Raji (cell line): ENCODE data around the gene PLPP1.

ENCODE experiments used
- POLR2A ChIP-seq: IDR thresholded peaks from 2 replicates; pipeline ENCODE4 v1.6.1; 2011; ENCODE audit warnings: low read depth, low read length, control low read depth; ENCODE audit not compliant: insufficient read depth

Gene PLPP1

DNA sequence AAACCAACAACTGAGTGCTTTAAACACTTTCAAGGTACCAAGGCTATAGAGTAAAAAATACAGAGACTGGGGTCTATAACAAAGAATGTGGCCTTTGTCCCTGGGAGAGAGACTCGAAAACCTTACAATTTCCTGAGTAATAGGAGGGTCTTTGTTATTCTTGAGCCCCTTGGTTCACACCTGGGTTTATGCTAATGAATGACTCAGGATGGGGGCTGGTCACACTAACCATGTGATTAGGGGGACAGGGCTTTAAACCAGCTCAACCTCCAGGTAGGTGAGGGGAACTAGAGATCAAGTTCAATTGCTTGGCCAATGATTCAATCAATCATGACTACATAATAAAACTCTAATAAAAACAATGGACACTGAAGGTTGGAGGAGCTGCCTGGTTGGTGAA lies 50.2 kb downstream of the PLPP1 start:
- no peak for TF ChIP-seq POLR2A

DNA sequence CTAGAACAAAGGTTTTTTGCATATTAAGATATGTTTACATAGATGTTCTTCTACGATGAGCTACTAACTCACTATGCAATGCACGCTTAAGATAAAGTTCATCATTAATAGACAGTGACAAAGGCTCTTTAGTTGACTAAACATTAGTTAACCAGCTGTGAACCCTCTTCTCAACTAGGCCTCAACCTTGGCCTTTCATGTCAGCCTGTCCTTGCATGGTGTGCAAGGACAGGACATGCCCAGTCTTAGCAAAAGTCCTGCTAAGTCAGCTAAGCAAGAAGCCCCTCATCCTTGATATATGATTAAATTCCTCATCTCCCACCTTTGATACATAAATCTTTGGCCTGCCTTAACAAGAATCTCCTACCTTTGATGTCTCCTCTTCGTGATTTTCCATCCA lies 50.9 kb downstream of the PLPP1 start:
- TF ChIP-seq POLR2A: no peak

DNA sequence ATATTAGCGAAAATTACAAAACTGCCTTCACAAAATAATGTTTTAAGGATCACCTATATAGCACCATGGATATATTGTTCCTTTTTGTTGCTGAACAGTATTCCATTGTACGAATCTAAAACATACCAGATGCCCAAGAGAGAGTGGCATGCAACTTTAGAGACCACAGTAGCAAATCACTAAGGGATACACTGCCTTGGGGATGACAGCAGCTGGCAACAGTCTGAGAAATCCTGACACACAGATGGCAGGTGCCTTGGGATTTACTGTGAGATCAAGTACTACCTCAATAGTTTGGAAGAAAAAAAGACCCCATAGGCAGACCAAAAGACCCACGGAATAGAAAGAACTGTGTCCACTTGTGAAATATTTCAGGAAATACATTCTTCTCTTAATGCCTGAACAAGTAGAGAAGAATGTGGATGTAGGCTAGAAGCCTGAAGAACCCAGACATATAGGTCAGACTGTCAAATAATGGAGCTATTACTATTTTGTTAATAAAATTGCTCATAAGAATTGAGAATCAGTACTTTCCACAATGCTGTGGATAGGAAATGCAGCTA lies 53.4 kb downstream of the PLPP1 start:
- TF ChIP-seq POLR2A: no peak

DNA sequence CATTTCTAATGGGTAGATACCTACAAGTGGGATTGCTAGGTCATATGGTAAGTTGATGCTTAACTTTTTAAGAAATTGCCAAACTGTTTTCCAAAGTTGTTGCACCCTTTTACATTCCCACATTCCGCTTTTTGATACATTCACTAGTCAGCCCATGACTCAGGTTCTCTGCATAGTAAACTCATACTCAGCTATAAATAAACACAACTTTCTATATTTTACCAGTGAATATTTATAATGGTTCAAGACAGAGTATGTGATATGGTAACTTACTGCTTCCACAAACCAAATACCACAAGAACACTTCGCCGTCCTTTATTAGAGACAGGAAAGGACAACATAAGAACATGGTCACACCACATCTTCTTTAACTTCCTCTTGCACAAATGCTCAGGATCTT lies 54.0 kb downstream of the PLPP1 start:
- no peak for TF ChIP-seq POLR2A

DNA sequence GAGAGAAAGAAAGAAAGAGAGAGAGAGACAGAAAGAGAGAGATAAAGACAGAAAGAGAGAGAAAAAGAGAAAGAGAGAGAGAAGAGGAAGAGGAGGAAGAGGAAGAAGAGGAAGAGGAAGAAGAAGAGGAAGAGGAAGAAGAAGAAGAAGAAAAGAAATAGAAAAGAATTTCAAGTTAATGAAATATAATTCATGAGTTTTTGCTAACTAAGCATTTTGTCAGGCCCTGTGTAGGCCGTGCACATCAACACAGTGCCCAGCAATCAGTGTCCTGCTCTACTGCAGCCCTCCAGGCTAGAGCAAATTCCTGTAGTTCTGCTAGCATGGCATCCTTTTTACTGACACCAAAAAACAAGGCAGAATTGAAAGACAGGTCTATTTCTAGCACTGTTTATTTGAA lies 62.1 kb downstream of the PLPP1 start:
- TF ChIP-seq POLR2A: no peak

DNA sequence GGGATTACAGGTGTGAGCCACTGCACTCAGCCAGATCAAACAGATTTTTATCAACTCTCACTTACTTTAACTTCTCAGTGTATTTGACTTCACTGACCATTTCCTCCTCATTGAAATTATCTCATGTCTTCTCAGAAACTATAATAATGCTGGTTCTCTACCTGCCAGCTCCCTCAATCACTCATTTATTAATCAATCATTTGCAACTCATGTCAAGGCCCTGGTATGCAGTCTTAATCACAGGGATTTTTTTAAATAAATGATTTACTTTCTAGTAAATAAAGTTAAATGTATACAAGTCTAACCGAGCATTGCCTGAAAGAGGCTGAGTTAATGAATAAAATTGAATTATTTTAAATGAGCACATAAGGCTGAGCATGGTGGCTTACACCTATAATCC lies 63.3 kb downstream of the PLPP1 start:
- TF ChIP-seq POLR2A: no peak

DNA sequence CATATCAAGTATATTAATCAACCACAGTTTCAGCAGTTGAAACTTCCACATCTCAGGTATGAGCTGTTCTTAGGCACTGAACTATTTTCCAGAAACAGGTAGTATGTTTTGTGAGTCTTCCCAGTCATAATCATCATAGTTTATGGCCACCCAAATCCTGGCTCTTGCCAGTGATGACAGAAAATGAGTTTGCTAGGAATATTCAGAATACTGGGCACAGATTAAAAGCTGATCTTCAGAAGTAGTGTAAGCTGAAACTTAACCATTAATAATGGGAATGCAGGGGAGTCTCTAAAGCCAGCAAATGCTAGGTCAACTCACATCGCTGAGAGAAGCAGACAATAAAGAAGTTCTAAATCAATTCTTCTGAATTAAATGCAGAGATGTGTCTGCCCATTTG lies 64.5 kb downstream of the PLPP1 start:
- no peak for TF ChIP-seq POLR2A

DNA sequence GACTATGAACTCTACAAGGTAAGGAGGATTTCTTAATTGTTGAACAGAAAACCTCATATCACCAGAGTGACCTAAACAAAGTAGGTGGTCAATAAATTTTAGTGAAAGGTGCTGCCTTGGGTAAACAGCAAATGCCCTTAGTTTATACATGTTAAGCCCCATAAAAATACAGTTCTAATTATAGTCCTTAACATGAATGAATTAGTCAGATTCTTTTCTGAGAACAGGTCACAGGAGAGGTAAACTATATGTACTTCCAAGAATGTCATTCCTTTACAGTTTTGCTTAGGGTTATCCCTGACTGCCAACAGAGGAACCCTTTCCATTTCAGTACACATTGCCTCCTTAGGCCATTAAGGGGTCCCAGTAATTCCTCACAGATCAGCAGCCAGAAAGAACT lies 64.9 kb downstream of the PLPP1 start:
- TF ChIP-seq POLR2A: no peak

DNA sequence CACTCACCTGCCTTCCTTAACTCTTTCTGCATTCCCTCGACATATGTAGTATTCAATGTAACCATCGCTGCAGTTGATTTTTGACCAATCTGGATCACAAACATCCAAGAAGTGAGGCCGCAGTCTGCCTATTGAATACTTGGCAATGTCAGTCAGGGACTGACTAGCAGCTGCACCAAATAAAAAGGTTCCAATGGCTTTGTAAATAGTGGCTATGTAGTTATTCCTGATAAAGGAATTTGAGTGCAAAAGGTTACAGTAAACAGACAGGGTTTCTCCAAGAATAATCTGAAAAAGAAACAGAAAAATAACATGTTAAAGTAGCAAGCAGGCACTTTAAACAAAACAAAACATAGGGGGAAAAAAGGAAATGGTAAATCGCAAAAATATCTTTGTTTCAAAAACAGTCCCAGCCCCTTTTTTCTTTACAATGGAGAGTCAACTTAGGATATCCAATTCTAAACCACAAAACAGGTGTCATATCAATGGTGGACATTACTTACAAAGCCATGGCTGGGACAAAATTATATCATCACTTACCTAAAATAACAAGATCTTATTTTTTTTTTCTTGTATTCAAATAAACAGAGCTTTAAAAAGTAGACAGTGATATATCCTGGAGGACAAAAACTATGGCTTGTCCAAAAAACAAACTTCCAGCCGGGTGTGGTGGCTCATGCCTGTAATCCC lies 66.8 kb downstream of the PLPP1 start:
- no peak for TF ChIP-seq POLR2A

DNA sequence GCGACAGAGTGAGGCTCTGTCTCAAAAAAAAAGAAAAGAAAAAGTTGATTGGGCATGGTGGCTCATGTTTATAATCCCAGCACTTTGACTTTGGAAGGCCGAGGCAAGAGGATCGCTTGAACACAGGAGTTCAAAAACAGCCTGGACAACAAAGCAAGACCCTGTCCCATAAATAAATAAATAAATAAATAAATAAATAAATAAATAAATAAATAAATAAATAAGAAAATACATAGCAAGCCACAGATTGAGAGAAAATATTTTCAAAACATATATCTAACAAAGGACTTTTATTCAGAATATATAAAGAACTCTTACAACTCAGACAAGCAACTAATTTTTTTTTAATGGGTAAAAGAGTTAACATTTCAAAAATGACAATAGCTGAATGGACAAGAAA lies 71.2 kb downstream of the PLPP1 start:
- no peak for TF ChIP-seq POLR2A

DNA sequence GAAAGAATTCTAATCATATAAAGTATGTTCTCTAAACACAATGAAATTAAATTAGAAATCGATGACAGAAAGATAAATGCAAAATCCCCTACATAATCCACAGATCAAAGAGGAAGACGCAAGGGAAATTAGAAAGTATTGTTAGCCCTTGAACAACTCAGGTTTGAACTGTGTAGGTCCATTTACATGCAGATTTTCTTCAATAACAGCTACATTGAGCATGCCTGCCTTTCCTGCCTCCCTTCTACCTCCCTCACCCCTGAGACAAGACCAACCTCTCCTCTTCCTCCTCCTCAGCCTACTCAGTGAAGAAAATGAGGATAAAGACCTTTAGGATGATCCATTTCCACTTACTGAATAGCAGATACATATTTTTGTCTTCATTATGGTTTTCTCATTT lies 75.2 kb downstream of the PLPP1 start:
- no peak for TF ChIP-seq POLR2A

DNA sequence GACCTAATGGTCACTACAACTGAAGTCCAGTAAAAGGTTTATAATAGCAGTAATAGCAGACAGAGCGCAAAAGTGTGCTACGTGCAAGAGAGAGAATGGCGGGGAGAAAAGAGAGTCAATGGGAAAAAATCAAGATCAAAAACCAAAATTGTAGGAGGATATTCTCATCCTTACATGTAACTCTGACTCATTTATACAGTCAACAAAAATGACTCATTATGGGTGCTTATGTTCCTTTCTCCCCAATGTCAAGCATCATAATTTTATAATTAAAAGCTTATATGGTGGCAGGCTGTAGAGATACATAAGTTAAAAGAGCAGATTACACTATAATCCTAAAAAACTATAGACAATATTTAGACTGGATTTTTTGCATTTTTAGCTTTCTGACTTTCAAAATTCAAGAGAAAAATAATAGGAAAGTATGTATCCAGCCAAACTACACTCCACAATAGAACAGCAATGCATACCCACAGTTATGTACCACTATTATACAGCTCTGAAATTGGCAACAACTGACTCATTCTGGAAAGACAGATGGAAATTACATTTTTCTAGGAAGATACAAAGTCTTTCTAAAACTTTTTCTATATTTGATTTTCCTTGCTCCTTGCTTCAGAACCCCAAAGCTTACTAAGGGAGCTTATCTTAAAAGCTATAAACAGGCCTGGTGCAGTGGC lies 78.4 kb downstream of the PLPP1 start:
- TF ChIP-seq POLR2A: no peak

DNA sequence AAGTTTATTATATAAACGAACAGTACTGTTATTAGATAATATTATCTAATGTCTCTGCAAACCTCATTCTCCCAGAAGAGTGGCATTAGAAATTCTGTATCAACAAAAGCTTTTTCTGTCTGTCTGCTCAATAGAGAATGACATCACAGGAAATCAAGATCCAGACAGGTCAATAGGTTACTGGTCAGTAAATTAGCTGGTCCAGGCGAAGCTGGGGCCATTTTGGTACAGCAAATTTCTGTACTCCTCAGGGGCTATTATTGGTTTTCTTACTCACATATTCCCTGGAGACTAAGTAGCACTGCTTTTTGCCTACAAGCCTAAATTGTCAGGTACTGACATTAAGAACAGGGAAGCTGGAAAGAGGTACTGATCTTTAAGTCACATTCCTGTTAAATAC lies 80.5 kb downstream of the PLPP1 start:
- TF ChIP-seq POLR2A: no peak

DNA sequence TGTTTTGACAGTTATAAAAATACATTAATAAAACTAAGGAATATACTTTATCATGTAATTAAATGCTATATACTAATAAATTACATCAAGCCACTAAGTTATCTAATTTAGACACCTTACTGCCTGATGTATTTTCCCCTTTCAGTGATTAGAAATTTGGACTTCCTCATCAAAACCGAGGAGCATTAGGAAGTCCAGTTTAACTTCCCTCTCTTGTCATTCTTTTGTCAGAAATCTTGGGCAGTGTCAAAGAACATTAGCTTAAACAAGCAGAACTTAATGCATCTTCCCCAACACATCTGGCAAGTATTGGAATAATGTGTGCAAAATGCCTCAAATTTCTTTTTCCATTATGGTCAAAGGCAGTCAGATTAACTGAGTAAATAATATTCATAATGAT lies 81.6 kb downstream of the PLPP1 start:
- TF ChIP-seq POLR2A: no peak

DNA sequence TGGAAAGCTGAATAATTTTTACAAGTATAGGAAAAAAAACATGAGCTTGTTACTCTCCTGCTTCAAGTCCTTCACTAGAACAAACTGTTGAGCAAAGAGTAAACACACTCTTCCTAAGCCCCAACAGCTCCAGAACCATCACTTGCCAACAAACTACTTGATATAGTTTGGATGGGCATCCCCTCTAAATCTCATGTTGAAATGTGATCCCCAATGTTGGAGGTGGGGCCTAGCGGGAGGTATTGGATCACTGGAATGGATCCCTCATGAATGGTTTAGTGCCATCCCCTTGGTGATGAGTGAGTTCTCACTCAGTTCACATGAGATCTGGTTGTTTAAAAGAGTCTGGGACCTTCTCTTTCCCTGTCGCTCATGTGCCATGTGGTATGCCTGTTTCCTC lies 82.8 kb downstream of the PLPP1 start:
- no peak for TF ChIP-seq POLR2A

DNA sequence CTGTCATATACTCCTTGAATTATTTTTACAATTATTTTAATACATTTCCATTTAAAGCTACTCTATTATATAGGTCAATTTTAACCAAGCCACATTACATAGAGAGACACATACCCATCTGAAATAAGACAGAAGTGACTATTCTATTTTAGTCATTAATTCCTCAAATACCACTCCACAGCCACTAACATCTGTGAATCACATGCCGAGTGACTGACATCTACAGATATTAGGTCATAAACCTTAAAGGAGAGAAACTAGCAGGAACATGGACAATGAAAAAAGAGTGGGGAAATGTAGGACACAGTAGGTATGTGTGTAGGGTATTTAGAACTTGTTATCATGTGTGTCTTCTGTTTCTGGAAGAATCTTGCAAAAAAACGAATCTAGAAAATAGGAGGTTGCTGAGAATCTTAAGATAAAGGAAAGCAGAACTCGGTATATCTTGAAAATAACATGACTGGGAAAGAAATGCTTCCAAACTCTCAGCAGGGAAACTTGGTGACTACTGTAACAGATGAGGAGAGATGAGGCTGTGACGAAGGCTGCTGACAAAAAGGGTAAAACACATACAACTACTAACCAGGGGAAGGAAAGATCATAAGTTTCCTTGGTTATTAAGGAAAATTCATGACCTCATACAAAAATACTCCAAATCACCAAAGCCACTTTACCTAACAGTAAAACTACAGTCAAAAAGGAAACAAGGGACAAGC lies 84.6 kb downstream of the PLPP1 start:
- no peak for TF ChIP-seq POLR2A
